Esophagus squamous epithelium (tissue), 5 donors: Measurements from ENCODE around the gene REXO5. TPM values are rescaled to one million over a fixed set of nuclear protein-coding genes. Genes with fewer than 3 reads are reported as not detected.
A peak's percentile ranks its signal among the peaks of the same experiment; 100 is the strongest.

Source experiments
- DNase-seq: peaks from one replicate; lab custom pipeline; 2025; lab: John Stamatoyannopoulos, UW
- H3K27ac ChIP-seq, 4 donors: fragments of 200-600 bp; sonication (generic); one replicate each; pipeline ENCODE4 v1.5.1; 2016 to 2019; ENCODE audit warnings: mild to moderate bottlenecking in 1 of 4
- H3K27me3 ChIP-seq, 4 donors: fragments of 200-600 bp; sonication (generic); 1 replicate in 3 of 4; 2 replicates in 1 of 4; pipeline versions ENCODE4 v1.5.1 to v1.6.0; 2017 to 2021; ENCODE audit warnings: antibody characterized with exemption in 1 of 4
- H3K36me3 ChIP-seq, 3 donors: fragments of 200-600 bp; sonication (generic); one replicate each; pipeline ENCODE4 v1.5.1; 2016 to 2019
- H3K4me1 ChIP-seq, 3 donors: fragments of 200-600 bp; sonication (generic); one replicate each; pipeline ENCODE4 v1.5.1; 2017 to 2019
- H3K4me3 ChIP-seq, 4 donors: fragments of 200-600 bp; sonication (generic); 1 replicate in 3 of 4; 2 replicates in 1 of 4; pipeline ENCODE4 v1.5.1; 2016 to 2019; ENCODE audit warnings: mild to moderate bottlenecking in 2 of 4, moderate library complexity in 1 of 4
- H3K9me3 ChIP-seq, 3 donors: fragments of 200-600 bp; sonication (generic); one replicate each; pipeline ENCODE4 v1.5.1; 2016 to 2019
- CTCF ChIP-seq, 6 experiments: fragments of 450-650 bp in 4 of 6; fragments of 200-600 bp in 2 of 6; sonication (generic) in 2 of 6; IDR thresholded peaks; one replicate each; pipeline ENCODE4 v1.5.1; 2016 to 2019; ENCODE audit warnings: antibody characterized with exemption in 6 of 6, mild to moderate bottlenecking in 4 of 6, moderate library complexity in 4 of 6
- POLR2A ChIP-seq, 4 donors: fragments of 450-650 bp; IDR thresholded peaks; one replicate each; pipeline ENCODE4 v1.6.1; 2017; ENCODE audit warnings: antibody characterized with exemption in 4 of 4, mild to moderate bottlenecking in 4 of 4, moderate library complexity in 3 of 4
- WGBS, 2 donors: methylation state at CpG; one replicate each; pipeline ENCODE4 v1.1.5; 2018; 5-methylcytosine and 5-hydroxymethylcytosine counted together
- intact Hi-C: fragments of 100-400 bp; cut with DNase I; formaldehyde crosslinking; loops from one replicate; pipeline ENCODE4 v1.15.0; 2022
- total RNA-seq, 4 donors: library from RNA; depleted of rRNA; stranded (reverse); fragments of >200 nt; gene quantifications; one replicate each; pipeline ENCODE4 v1.1.0, GENCODE V29; 2016
- donor health status: DM: yes; HTN: yes; CAD: no.

The REXO5 gene, protein sequence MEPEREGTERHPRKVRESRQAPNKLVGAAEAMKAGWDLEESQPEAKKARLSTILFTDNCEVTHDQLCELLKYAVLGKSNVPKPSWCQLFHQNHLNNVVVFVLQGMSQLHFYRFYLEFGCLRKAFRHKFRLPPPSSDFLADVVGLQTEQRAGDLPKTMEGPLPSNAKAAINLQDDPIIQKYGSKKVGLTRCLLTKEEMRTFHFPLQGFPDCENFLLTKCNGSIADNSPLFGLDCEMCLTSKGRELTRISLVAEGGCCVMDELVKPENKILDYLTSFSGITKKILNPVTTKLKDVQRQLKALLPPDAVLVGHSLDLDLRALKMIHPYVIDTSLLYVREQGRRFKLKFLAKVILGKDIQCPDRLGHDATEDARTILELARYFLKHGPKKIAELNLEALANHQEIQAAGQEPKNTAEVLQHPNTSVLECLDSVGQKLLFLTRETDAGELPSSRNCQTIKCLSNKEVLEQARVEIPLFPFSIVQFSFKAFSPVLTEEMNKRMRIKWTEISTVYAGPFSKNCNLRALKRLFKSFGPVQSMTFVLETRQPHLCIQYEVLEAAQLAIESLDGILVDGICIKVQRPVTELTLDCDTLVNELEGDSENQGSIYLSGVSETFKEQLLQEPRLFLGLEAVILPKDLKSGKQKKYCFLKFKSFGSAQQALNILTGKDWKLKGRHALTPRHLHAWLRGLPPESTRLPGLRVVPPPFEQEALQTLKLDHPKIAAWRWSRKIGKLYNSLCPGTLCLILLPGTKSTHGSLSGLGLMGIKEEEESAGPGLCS
- 1 to 10 TPM in 3 of 4 donors, under 1 TPM in 1; 0.49 to 3.2 (median 2.7) TPM for total RNA-seq

- peak; percentile 12 for DNase-seq
- Histone ChIP-seq H3K4me1 (peaks cover 0 to 26% (median 9%) of the 10 kb centered on the region in 3 donors), H3K4me3 (peak within 1 kb of the TSS; percentile 71 to 87 (median 80)), H3K27me3 (no peaks in the 10 kb centered on the region), H3K9me3 (no peaks in the 10 kb centered on the region), H3K36me3 (peaks cover 0 to 14% (median 0%) of the 10 kb centered on the region in 3 donors), H3K27ac (peak within 1 kb of the TSS; percentile 92 to 98 (median 95))
- 0% methylated on average over 9 to 23 of the region's 74 CpGs for WGBS, 2 donors
- TF ChIP-seq POLR2A (IDR thresholded peaks at IDR 0.05) (peak in 2 of 4 donors; percentile 41 to 50), CTCF (IDR thresholded peaks at IDR 0.05) (peak in 5 of 6 experiments; percentile 5 to 38 (median 22))
- intact Hi-C loops = no loop called here
Measured at GRCh38 chr16:20806168-20807050, at the start of gene REXO5, which contains the start of gene ERI2. TSS of gene REXO5 (plus strand) at chr16:20806527. CDS start at chr16:20806954, 427 bp downstream. TSS of gene ERI2 (minus strand) at chr16:20806472. CDS start at chr16:20806430, 42 bp downstream.

DNA sequence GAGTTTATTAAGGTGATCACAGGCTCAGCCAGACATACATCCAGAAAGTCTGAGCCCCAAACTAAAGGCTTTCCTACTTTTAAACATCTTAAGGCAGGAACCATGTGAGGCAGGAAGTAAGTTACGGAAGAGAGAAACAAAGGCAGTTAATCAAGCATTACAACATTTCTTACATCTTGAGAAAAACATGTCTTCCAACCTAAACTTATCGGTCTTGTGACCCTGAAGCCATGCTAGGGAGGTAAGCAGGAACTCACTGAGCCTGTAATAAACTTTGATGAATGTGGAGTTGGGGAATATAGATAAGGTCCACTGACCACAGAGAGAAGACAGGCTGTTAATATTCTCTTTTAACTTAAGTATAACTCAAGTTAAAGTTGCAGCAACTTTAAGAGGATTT, 46.0 kb upstream of the REXO5 start:
- H3K27me3 ChIP-seq = no peaks in the 10 kb centered on the region
- no peak overlapping the region for H3K4me3 ChIP-seq
- no peaks in the 10 kb centered on the region for H3K9me3 ChIP-seq
- no peaks in the 10 kb centered on the region for H3K36me3 ChIP-seq
- intact Hi-C loops = no loop called here
- TF ChIP-seq POLR2A (IDR thresholded peaks at IDR 0.05) = no peak
- no peak for TF ChIP-seq CTCF (IDR thresholded peaks at IDR 0.05)
- 58 to 72% methylated on average over 2 of the region's 2 CpGs for WGBS, 2 donors
- no peak overlapping the region for H3K27ac ChIP-seq
- DNase-seq = no peak
- H3K4me1 ChIP-seq = peaks cover 0 to 28% (median 0%) of the 10 kb centered on the region in 3 donors

DNA sequence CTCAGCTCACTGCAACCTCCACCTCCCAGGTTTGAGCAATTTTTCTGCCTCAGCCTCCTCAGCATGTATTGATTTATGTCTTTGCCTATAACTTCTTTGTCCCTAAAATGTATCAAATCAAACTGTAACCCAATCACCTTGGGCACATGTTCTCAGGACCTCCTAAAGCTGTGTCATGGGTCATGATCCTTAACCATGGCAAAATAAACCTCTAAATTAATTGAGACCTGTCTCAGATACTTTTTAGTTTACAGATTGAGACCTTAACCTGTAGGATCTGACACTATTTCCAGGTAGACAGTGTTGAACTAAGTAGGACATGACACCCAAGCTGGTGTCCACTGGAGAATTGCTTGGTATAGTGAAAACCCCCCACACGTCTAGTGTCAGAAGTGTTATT, 45.2 kb upstream of the REXO5 start:
- Histone ChIP-seq H3K27ac (no peak overlapping the region), H3K9me3 (no peaks in the 10 kb centered on the region), H3K36me3 (no peaks in the 10 kb centered on the region), H3K4me1 (peaks cover 0 to 28% (median 0%) of the 10 kb centered on the region in 3 donors), H3K27me3 (no peaks in the 10 kb centered on the region), H3K4me3 (no peak overlapping the region)
- intact Hi-C loops = no loop called here
- no peak for DNase-seq
- TF ChIP-seq CTCF (IDR thresholded peaks at IDR 0.05) = no peak
- TF ChIP-seq POLR2A (IDR thresholded peaks at IDR 0.05) = no peak
- WGBS, 2 donors = 75 to 80% methylated on average over 1 of the region's 1 CpG

DNA sequence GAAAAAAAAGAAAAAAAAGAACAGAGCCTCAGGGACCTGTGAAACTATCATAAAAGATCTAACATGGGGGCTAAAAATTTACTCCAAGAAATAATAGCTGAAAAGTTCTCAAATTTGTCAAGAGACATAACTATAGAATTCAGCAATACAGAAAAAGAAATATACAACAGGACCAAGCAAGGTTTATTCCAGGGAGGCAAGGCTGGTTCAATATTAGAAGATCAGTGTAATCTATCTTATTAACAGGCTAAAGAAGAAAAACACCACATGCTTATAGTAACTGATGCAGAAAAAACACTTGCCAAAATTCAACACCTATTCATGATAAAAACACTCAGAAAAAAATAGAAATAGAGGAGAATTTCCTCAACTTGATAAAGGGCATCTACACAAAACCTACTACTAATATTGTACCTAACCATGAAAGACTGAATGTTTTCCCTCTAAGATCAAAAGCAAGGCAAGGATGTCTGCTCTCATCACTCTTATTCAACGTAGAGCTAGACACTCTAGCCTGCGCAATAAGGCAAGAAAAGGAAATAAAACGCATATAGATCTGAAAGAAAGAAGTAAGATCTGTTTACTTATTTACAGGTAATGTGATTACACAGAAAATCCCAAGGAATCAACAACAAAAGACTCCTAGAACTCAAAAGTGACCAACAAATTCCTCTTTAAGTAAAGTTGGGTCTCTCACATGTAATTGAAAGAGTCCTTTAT, 43.8 kb upstream of the REXO5 start:
- no peak for DNase-seq
- Histone ChIP-seq H3K4me3 (no peak overlapping the region), H3K27me3 (no peaks in the 10 kb centered on the region), H3K4me1 (peaks cover 0 to 28% (median 0%) of the 10 kb centered on the region in 3 donors), H3K36me3 (no peaks in the 10 kb centered on the region), H3K9me3 (no peaks in the 10 kb centered on the region), H3K27ac (peak overlapping the region in 2 of 4 donors; percentile 81 to 83)
- no peak for TF ChIP-seq POLR2A (IDR thresholded peaks at IDR 0.05)
- no peak for TF ChIP-seq CTCF (IDR thresholded peaks at IDR 0.05)
- intact Hi-C loops = no loop called here
- WGBS, 2 donors = 89 to 96% methylated on average over 3 of the region's 3 CpGs
